ENCODE measurements around the gene ATF6. TPM values are rescaled to one million over a fixed set of nuclear protein-coding genes. Genes with fewer than 3 reads are reported as not detected.

ATF6 gene
- total RNA-seq, 1 experiment from 2014 or later: 10.6 TPM

DNA sequence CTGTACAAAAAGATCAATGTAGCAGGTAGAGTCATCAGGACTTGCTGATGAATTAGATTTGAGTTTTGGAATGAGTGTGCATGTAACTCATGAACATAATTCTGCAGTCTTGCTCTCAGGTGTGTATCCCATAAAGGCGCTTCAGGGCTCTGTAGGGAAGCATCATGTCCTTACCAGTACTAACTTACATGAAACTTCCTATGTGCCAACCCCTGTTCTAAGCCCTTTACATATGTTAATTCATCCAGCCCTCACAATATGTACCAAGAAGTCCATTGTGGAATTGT lies 46.9 kb upstream of the ATF6 start:
- H3K4me3 Mint-ChIP-seq: no peak overlapping the region
- ATAC-seq: no peak
- H3K9me3 Mint-ChIP-seq: no peaks in the 10 kb centered on the region
- peaks cover 3% of the 10 kb centered on the region; the same call in 1 of the 2 replicates for H3K4me1 Mint-ChIP-seq
- DNase-seq (ENCODE audit: low spot score): no peak
- TF ChIP-seq OVOL2 (CRISPR knock-in tag; IDR thresholded peaks at IDR 0.05; ENCODE audit: borderline replicate concordance) (no peak), NR3C1 (CRISPR knock-in tag; conservative IDR thresholded peaks at IDR 0.05; ENCODE audit: low read depth) (no peak), ZNF219 (CRISPR knock-in tag; IDR thresholded peaks at IDR 0.05; ENCODE audit: borderline replicate concordance) (no peak)
- TF ChIP-seq, protein P1, sequence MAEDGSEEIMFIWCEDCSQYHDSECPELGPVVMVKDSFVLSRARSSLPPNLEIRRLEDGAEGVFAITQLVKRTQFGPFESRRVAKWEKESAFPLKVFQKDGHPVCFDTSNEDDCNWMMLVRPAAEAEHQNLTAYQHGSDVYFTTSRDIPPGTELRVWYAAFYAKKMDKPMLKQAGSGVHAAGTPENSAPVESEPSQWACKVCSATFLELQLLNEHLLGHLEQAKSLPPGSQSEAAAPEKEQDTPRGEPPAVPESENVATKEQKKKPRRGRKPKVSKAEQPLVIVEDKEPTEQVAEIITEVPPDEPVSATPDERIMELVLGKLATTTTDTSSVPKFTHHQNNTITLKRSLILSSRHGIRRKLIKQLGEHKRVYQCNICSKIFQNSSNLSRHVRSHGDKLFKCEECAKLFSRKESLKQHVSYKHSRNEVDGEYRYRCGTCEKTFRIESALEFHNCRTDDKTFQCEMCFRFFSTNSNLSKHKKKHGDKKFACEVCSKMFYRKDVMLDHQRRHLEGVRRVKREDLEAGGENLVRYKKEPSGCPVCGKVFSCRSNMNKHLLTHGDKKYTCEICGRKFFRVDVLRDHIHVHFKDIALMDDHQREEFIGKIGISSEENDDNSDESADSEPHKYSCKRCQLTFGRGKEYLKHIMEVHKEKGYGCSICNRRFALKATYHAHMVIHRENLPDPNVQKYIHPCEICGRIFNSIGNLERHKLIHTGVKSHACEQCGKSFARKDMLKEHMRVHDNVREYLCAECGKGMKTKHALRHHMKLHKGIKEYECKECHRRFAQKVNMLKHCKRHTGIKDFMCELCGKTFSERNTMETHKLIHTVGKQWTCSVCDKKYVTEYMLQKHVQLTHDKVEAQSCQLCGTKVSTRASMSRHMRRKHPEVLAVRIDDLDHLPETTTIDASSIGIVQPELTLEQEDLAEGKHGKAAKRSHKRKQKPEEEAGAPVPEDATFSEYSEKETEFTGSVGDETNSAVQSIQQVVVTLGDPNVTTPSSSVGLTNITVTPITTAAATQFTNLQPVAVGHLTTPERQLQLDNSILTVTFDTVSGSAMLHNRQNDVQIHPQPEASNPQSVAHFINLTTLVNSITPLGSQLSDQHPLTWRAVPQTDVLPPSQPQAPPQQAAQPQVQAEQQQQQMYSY (CRISPR knock-in tag; IDR thresholded peaks at IDR 0.05): no peak
- TF ChIP-seq, protein P2, sequence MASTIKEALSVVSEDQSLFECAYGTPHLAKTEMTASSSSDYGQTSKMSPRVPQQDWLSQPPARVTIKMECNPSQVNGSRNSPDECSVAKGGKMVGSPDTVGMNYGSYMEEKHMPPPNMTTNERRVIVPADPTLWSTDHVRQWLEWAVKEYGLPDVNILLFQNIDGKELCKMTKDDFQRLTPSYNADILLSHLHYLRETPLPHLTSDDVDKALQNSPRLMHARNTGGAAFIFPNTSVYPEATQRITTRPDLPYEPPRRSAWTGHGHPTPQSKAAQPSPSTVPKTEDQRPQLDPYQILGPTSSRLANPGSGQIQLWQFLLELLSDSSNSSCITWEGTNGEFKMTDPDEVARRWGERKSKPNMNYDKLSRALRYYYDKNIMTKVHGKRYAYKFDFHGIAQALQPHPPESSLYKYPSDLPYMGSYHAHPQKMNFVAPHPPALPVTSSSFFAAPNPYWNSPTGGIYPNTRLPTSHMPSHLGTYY (CRISPR knock-in tag; IDR thresholded peaks at IDR 0.05): no peak
- H3K27ac Mint-ChIP-seq: no peak overlapping the region
- H3K36me3 Mint-ChIP-seq: no peaks in the 10 kb centered on the region
- H3K27me3 Mint-ChIP-seq (ENCODE audit: low read depth): peaks cover 28% of the 10 kb centered on the region
- ChIA-PET CTCF (no interaction called here), POLR2A (no interaction called here)

DNA sequence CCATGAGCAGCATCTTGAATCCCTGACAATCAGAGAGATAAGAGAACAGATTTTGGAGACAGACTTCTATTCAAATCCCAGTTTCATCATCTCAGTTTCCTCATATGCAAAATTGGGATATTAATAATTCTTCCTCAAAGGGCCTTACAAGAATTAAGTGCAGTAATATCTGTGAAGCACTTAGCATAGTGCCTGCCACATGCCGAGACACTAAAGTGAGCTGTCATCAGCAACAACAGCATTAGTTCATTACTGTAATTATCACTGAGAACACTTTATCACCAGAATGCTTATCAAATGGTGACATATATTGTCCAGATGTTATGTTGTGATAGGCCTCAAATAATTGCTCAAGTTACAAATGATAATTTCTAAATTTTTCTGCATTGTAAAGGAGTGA lies 45.7 kb upstream of the ATF6 start:
- peaks cover 40% of the 10 kb centered on the region for H3K27me3 Mint-ChIP-seq (ENCODE audit: low read depth)
- ChIA-PET POLR2A (no interaction called here), CTCF (no interaction called here)

More for the DNA sequence above, 45.7 kb upstream of the ATF6 start:
- H3K4me3 Mint-ChIP-seq: no peak overlapping the region
- DNase-seq (ENCODE audit: low spot score) (no peak), ATAC-seq (no peak)
- H3K9me3 Mint-ChIP-seq: no peaks in the 10 kb centered on the region
- peaks cover 4% of the 10 kb centered on the region; the same call in 1 of the 2 replicates for H3K4me1 Mint-ChIP-seq
- no peak overlapping the region for H3K27ac Mint-ChIP-seq
- TF ChIP-seq MYBL2 (CRISPR knock-in tag; IDR thresholded peaks at IDR 0.05): no peak
- TF ChIP-seq, protein P3, sequence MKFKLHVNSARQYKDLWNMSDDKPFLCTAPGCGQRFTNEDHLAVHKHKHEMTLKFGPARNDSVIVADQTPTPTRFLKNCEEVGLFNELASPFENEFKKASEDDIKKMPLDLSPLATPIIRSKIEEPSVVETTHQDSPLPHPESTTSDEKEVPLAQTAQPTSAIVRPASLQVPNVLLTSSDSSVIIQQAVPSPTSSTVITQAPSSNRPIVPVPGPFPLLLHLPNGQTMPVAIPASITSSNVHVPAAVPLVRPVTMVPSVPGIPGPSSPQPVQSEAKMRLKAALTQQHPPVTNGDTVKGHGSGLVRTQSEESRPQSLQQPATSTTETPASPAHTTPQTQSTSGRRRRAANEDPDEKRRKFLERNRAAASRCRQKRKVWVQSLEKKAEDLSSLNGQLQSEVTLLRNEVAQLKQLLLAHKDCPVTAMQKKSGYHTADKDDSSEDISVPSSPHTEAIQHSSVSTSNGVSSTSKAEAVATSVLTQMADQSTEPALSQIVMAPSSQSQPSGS (CRISPR knock-in tag; IDR thresholded peaks at IDR 0.05; ENCODE audit: borderline replicate concordance, low read depth): no peak
- TF ChIP-seq, protein P4, sequence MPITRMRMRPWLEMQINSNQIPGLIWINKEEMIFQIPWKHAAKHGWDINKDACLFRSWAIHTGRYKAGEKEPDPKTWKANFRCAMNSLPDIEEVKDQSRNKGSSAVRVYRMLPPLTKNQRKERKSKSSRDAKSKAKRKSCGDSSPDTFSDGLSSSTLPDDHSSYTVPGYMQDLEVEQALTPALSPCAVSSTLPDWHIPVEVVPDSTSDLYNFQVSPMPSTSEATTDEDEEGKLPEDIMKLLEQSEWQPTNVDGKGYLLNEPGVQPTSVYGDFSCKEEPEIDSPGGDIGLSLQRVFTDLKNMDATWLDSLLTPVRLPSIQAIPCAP (CRISPR knock-in tag; IDR thresholded peaks at IDR 0.05): no peak
- no peak for TF ChIP-seq TCF7 (CRISPR knock-in tag; IDR thresholded peaks at IDR 0.05; ENCODE audit: low read depth)
- TF ChIP-seq JAZF1 (CRISPR knock-in tag; IDR thresholded peaks at IDR 0.05): no peak
- no peak for TF ChIP-seq RORB (CRISPR knock-in tag; IDR thresholded peaks at IDR 0.05)
- no peak for TF ChIP-seq CREB1 (CRISPR knock-in tag; IDR thresholded peaks at IDR 0.05)
- TF ChIP-seq, protein P5, sequence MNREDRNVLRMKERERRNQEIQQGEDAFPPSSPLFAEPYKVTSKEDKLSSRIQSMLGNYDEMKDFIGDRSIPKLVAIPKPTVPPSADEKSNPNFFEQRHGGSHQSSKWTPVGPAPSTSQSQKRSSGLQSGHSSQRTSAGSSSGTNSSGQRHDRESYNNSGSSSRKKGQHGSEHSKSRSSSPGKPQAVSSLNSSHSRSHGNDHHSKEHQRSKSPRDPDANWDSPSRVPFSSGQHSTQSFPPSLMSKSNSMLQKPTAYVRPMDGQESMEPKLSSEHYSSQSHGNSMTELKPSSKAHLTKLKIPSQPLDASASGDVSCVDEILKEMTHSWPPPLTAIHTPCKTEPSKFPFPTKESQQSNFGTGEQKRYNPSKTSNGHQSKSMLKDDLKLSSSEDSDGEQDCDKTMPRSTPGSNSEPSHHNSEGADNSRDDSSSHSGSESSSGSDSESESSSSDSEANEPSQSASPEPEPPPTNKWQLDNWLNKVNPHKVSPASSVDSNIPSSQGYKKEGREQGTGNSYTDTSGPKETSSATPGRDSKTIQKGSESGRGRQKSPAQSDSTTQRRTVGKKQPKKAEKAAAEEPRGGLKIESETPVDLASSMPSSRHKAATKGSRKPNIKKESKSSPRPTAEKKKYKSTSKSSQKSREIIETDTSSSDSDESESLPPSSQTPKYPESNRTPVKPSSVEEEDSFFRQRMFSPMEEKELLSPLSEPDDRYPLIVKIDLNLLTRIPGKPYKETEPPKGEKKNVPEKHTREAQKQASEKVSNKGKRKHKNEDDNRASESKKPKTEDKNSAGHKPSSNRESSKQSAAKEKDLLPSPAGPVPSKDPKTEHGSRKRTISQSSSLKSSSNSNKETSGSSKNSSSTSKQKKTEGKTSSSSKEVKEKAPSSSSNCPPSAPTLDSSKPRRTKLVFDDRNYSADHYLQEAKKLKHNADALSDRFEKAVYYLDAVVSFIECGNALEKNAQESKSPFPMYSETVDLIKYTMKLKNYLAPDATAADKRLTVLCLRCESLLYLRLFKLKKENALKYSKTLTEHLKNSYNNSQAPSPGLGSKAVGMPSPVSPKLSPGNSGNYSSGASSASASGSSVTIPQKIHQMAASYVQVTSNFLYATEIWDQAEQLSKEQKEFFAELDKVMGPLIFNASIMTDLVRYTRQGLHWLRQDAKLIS (CRISPR knock-in tag; IDR thresholded peaks at IDR 0.05; ENCODE audit: borderline replicate concordance): no peak
- TF ChIP-seq, protein P6, sequence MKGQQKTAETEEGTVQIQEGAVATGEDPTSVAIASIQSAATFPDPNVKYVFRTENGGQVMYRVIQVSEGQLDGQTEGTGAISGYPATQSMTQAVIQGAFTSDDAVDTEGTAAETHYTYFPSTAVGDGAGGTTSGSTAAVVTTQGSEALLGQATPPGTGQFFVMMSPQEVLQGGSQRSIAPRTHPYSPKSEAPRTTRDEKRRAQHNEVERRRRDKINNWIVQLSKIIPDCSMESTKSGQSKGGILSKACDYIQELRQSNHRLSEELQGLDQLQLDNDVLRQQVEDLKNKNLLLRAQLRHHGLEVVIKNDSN (CRISPR knock-in tag; IDR thresholded peaks at IDR 0.05): no peak
- no peak for TF ChIP-seq NFATC4 (CRISPR knock-in tag; IDR thresholded peaks at IDR 0.05)
- no peaks in the 10 kb centered on the region for H3K36me3 Mint-ChIP-seq

All from WTC11 (cell line).